BJ (cell line): Measurements from ENCODE around the gene MPHOSPH9. TPM values are rescaled to one million over a fixed set of nuclear protein-coding genes. Genes with fewer than 3 reads are reported as not detected.

ENCODE experiments used
- CTCF ChIA-PET: fragments of 350-600 bp; formaldehyde crosslinking; extraction: SDS; loops from one replicate; lab custom pipeline; 2021; ENCODE audit warnings: antibody characterized with exemption, inconsistent platforms; lab: Yijun Ruan, JAX
- POLR2A ChIA-PET: fragments of 300-600 bp; sonication (Branson Sonifier 250); formaldehyde crosslinking; extraction: SDS; loops from one replicate; lab custom pipeline; 2021; ENCODE audit warnings: antibody characterized with exemption; lab: Charles Lee
- DNase-seq: peaks from one replicate; pipeline ENCODE4 v3.0.0-alpha.2; 2011; ENCODE audit warnings: low read depth
- H3K27me3 ChIP-seq: 2 replicates; pipeline ENCODE4 v1.6.0; 2011; ENCODE audit warnings: low read length; ENCODE audit not compliant: control insufficient read depth, insufficient read depth
- H3K36me3 ChIP-seq: 2 replicates; pipeline ENCODE4 v1.5.1; 2011; ENCODE audit warnings: low read length; ENCODE audit not compliant: control insufficient read depth, insufficient read depth
- H3K4me3 ChIP-seq: 2 replicates; pipeline ENCODE4 v1.5.1; 2011; ENCODE audit warnings: low read depth, mild to moderate bottlenecking, control low read depth, low read length
- CTCF ChIP-seq: IDR thresholded peaks from 2 replicates; pipeline ENCODE4 v1.5.1; 2011; ENCODE audit warnings: low read depth, mild to moderate bottlenecking, control low read depth, inconsistent platforms, low read length, moderate library complexity; ENCODE audit not compliant: insufficient read depth
- polyA plus RNA-seq: library from polyadenylated mRNA; depleted of rRNA; stranded (reverse); fragments of >200 nt; gene quantifications from 2 replicates; pipeline ENCODE4 v1.2.3, GENCODE V29; 2011

Gene MPHOSPH9
- polyA plus RNA-seq, 1 experiment: 7.6 TPM

DNA sequence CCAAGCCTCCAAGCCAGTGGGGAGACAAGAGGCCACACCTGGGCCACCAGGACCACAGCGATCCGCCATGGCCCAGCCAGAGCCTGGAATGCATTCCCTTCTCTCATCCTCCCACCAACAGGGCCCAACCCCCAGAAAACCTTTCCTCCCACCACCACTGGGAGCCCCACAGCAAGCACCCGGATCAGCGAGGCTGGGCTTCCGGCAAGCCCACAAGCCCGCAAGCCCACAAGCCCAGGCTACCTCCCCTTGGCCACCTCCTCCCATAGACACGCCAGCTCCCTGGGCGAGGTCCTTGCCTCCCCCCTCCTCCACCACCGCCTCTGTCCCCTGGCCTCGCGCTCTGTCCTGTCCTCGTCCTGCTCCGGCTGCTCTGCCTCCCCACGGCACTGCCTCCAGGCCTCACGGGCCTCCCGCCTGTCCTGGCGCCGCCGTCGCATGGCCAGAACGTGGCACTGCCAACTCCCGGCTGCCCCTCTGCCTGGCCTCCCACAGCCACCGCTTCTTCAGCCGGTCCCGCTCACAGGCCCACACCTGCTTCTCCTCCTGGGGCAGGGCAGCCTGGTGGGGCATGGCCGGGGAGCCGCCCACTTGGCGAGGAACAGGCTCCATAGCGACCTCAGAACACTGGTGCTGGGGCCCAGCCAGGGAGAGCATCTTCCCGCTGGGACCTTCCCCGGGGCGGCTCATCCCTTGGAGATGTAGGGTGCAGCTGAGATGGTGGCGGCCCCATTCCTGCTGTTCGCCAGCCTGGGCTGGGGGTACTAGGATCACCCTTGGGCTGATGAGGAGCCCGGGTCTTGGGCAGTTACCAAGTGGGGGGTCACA, 33.1 kb upstream of the MPHOSPH9 start:
- no peak overlapping the region for H3K4me3 ChIP-seq
- POLR2A ChIA-PET: no interaction called here
- TF ChIP-seq CTCF: no peak
- DNase-seq: no peak
- H3K36me3 ChIP-seq: peaks cover 26% of the 10 kb centered on the region
- H3K27me3 ChIP-seq: no peaks in the 10 kb centered on the region
- CTCF ChIA-PET: interaction anchor here (0.7 kb wide), 1 partner anchor 10 kb away, joined by 4 read pairs; no protein-coding TSS in a partner anchor

GRCh38 chr12:123264642-123265041, 31.7 kb upstream of the MPHOSPH9 start:
- TF ChIP-seq CTCF: 0 out of 2 replicates have a peak, but pooled peaks have one; percentile 9
- POLR2A ChIA-PET: no interaction called here
- Histone ChIP-seq H3K36me3 (peaks cover 26% of the 10 kb centered on the region), H3K27me3 (no peaks in the 10 kb centered on the region), H3K4me3 (no peak overlapping the region)
- no peak for DNase-seq
- CTCF ChIA-PET: interaction anchor here (0.6 kb wide), 1 partner anchor 117 kb away, joined by 3 read pairs; no protein-coding TSS in a partner anchor

DNA sequence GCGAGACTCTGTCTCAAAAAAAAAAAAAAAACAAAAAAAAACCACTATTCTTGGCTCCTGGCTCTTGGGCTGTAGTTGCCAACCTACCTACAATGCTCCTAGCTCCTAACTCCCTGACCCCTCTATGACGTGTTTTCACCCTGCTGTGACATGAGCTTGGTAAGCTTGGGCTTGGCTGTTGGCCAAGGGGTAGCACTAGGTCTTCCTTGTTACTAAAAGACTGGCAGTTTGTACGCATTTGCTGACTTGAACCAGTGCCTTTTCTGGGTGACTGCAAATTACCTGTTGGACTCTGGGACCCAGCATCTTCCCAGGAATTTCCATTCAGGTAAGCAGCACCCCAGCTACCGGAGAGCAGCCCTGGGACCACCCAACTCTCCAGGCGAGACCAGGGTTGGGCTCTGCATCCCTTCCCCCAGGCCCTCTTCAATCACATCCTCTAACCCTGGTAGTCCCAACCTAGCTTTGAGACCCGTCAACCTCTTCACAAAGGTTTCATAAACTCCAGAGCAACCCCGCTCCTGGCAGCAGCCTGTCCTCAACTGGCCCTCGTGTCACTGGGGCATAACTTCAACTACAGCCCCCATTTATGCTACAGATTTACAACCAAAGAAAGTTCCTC, 30.4 kb upstream of the MPHOSPH9 start:
- CTCF ChIA-PET: interaction anchor here (1.2 kb wide), 1 partner anchor 25 kb away, joined by 4 read pairs; no protein-coding TSS in a partner anchor
- Histone ChIP-seq H3K27me3 (no peaks in the 10 kb centered on the region), H3K36me3 (peaks cover 32% of the 10 kb centered on the region), H3K4me3 (no peak overlapping the region)
- TF ChIP-seq CTCF: no peak
- POLR2A ChIA-PET: interaction anchor here (0.6 kb wide), 1 partner anchor 102 kb away, joined by 3 read pairs; no protein-coding TSS in a partner anchor
- no peak for DNase-seq

DNA sequence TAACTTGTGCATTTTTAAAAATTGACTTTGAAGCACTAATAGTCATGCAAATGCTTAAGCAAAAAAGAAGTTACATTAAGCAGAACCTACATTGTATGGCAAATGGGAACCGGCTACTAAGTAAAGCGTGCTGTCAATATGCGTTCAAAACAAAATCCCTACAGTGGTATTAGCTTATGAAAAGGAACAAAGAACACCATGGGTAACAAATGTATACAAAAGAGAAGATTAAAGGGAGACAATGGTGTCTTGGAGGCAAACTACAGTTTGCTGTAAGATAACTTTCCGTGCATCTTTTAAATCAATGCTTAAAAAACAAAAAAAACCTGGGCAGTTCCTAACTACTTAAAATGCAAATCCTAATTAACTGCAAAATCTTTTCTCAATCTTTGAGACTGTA, 28.3 kb upstream of the MPHOSPH9 start:
- TF ChIP-seq CTCF: no peak
- H3K4me3 ChIP-seq: no peak overlapping the region
- DNase-seq: no peak
- ChIA-PET POLR2A (no interaction called here), CTCF (interaction anchor here (1.1 kb wide), 1 partner anchor 41 kb away, joined by 3 read pairs; no protein-coding TSS in a partner anchor)
- no peaks in the 10 kb centered on the region for H3K27me3 ChIP-seq
- H3K36me3 ChIP-seq: peaks cover 31% of the 10 kb centered on the region

GRCh38 chr12:123260081-123260480, 27.1 kb upstream of the MPHOSPH9 start:
- no peak for TF ChIP-seq CTCF
- POLR2A ChIA-PET: no interaction called here
- H3K4me3 ChIP-seq: no peak overlapping the region
- CTCF ChIA-PET: interaction anchor here (0.8 to 1.1 kb wide), 2 partner anchors 8 to 42 kb away, joined by 3 read pairs; no protein-coding TSS in a partner anchor
- H3K36me3 ChIP-seq: peaks cover 24% of the 10 kb centered on the region
- no peaks in the 10 kb centered on the region for H3K27me3 ChIP-seq
- no peak for DNase-seq
